Measurements from ENCODE around the gene IFT52.
"Not testable (repeated sequence)": the region's sequence is repeated elsewhere in the genome, so short reads cannot be mapped to it uniquely, and the experiment has no call there.

IFT52 gene

GRCh38 chr20:43651650-43652184 is 61.0 kb downstream of the IFT52 start:
- not testable (repeated sequence) for DNase-seq (ENCODE audit: low read depth)

- no peak for DNase-seq (ENCODE audit: low read depth)
Measured at GRCh38 chr20:43653966-43654365, 63.2 kb downstream of the IFT52 start.

- DNase-seq (ENCODE audit: low read depth): not testable (repeated sequence)
Measured at GRCh38 chr20:43655176-43655575, 64.4 kb downstream of the IFT52 start.

GRCh38 chr20:43655937-43656336 is 65.2 kb downstream of the IFT52 start:
- no peak for DNase-seq (ENCODE audit: low read depth)

GRCh38 chr20:43658069-43658722 is 67.5 kb downstream of the IFT52 start:
- no peak for DNase-seq (ENCODE audit: low read depth)

GRCh38 chr20:43658723-43659419 is 68.1 kb downstream of the IFT52 start:
- DNase-seq (ENCODE audit: low read depth): no peak

- DNase-seq (ENCODE audit: low read depth): no peak
Measured at GRCh38 chr20:43662943-43663655, 72.4 kb downstream of the IFT52 start.

- no peak for DNase-seq (ENCODE audit: low read depth)
Measured at GRCh38 chr20:43665466-43666176, 74.9 kb downstream of the IFT52 start.

GRCh38 chr20:43666376-43667328 is 75.9 kb downstream of the IFT52 start, which contains the start of gene MYBL2:
MYBL2 (plus strand) TSS chr20:43667114; CDS start chr20:43667284, 170 bp downstream.
- DNase-seq (ENCODE audit: low read depth): no peak

GRCh38 chr20:43667341-43668132 is 76.8 kb downstream of the IFT52 start:
- DNase-seq (ENCODE audit: low read depth): no peak

GRCh38 chr20:43669332-43669731 is 78.6 kb downstream of the IFT52 start:
- DNase-seq (ENCODE audit: low read depth): no peak

- DNase-seq (ENCODE audit: low read depth): no peak
Measured at GRCh38 chr20:43670423-43670822, 79.7 kb downstream of the IFT52 start.

- no peak for DNase-seq (ENCODE audit: low read depth)
Measured at GRCh38 chr20:43676368-43676767, 85.6 kb downstream of the IFT52 start.

GRCh38 chr20:43680981-43681380 is 90.2 kb downstream of the IFT52 start:
- DNase-seq (ENCODE audit: low read depth): no peak

- DNase-seq (ENCODE audit: low read depth): no peak
Measured at GRCh38 chr20:43681468-43681942, 90.8 kb downstream of the IFT52 start.

- DNase-seq (ENCODE audit: low read depth): no peak
Measured at GRCh38 chr20:43681991-43682410, 91.3 kb downstream of the IFT52 start.

GRCh38 chr20:43682446-43682845 is 91.7 kb downstream of the IFT52 start:
- no peak for DNase-seq (ENCODE audit: low read depth)

- DNase-seq (ENCODE audit: low read depth): no peak
Measured at GRCh38 chr20:43686820-43687219, 96.1 kb downstream of the IFT52 start.

GRCh38 chr20:43689165-43689564 is 98.4 kb downstream of the IFT52 start:
- no peak for DNase-seq (ENCODE audit: low read depth)

Measured in stromal cell of bone marrow (primary cell).